ENCODE measurements around the gene ESR2. TPM values are rescaled to one million over a fixed set of nuclear protein-coding genes. Genes with fewer than 3 reads are reported as not detected.
"Not testable (repeated sequence)": the region's sequence is repeated elsewhere in the genome, so short reads cannot be mapped to it uniquely, and the experiment has no call there.

Gene ESR2
- total RNA-seq, 2 donors from 2014 or later: 0.64 TPM; not detected in 1

DNA sequence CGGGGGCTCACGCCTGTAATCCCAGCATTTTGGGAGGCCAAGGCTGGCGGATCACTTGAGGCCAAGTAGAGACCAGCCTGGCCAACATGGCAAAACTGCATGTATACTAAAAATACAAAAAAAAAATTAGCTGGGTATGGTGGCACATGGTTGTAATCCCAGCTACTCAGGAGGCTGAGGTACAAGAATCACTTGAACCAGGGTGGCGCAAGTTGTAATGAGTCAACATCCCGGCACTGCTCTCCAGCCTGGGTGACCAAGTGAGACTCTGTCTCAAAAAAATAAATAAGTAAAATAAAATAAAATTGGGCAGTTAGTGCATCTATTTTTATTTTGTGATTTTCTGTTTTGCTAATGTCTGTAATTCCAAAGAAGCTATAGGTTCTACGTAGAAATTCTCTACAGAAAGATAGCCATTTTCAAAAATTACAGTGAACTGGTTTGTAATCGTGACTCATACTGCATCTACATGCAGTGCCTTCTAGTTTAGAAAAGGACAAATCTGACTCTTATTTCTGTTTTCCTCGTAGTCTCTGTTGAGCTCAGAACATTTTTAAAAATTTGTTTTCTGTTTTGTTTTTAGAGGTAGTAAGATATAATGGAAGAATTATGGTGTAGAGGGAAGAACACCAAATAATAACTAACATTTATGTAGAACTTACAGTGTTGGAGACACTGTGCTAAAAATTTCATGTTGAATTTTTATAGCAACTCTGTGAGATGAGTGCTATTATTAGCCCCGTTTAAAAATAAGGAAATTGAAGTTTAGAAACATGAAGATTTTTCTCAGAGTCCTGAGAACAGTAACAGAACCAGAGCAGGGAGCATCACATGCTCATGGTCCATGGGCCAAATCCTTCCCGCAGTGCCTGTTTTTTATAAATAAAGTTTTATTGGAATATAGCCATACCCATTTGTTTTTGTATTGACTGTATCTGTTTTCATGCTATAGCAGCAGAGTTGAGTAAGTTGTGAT, 240.2 kb downstream of the ESR2 start:
- H3K4me1 Mint-ChIP-seq (ENCODE audit: low read depth in 2 of 2): peaks cover 3 to 8% of the 10 kb centered on the region in 2 donors
- peaks cover 26% of the 10 kb centered on the region for H3K36me3 Mint-ChIP-seq
- H3K9me3 Mint-ChIP-seq: no peaks in the 10 kb centered on the region
- ATAC-seq (peak in 1 of 2 donors; percentile 56), DNase-seq (ENCODE audit: low spot score) (no peak)
- no peak overlapping the region for H3K4me3 Mint-ChIP-seq
- H3K27me3 Mint-ChIP-seq: no peaks in the 10 kb centered on the region
- peak overlapping the region in 1 of 2 donors; percentile 24 for H3K27ac Mint-ChIP-seq

DNA sequence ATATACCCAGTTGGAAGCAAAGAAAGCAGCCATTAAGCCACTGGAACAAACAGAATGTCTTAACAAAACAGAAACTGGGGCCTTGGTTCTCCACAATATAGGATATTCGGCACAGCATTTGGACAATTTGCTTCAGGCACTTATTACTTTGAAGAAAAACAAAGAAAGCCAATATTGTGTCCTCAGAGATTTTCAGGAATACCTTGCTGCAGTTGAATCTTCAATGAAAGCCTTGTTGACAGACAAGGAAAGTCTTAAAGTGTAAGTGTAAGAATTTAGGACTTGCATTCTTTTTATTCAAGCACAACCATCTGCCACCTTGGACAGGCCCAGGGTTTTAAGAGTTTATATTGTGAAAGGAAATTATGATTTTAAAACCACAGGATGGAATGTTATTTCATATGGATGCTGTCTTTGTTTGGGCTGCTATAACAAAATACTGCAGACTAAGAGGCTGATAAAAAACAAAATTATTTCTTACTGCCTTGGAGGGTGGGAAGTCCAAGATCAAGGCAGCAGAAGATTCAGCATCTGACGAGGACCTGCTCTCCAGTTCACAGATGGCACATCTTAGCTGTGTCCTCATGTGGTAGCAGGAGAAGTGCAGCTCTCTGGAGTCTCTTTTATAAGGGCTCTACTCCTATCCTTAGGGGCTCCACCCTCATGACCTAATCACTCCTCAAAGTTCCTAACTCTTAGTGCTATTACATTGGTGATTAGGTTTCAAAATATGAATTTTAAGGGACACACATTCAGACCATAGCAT, 244.4 kb downstream of the ESR2 start:
- Mint-ChIP-seq H3K9me3 (no peaks in the 10 kb centered on the region), H3K36me3 (peaks cover 17% of the 10 kb centered on the region), H3K27ac (no peak overlapping the region), H3K4me3 (no peak overlapping the region), H3K27me3 (no peaks in the 10 kb centered on the region), H3K4me1 (ENCODE audit: low read depth in 2 of 2) (peaks cover 0 to 4% of the 10 kb centered on the region in 2 donors)
- DNase-seq (ENCODE audit: low spot score) (no peak), ATAC-seq (no peak)

DNA sequence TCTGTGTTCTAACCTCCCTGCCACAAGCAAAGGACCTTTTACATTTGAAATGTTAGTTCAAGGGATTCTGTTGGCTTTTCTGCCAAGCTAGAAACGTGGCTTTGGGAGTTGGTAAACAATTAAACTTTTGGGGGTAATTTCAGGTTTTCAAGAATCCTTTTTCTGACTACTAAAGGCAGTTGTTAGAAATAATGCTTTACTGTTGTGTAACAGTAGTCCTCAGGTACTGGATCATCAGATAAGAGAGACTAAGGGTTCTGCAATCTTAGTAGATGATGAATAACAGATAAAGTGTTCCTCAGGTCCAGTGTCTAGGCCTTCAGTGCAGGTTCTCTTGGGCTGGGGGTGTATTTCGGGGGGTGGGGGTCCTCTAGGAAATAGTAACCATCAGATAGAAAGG, 249.1 kb downstream of the ESR2 start:
- peaks cover 0 to 9% of the 10 kb centered on the region in 2 donors for H3K4me1 Mint-ChIP-seq (ENCODE audit: low read depth in 2 of 2)
- peaks cover 12% of the 10 kb centered on the region for H3K36me3 Mint-ChIP-seq
- no peaks in the 10 kb centered on the region for H3K9me3 Mint-ChIP-seq
- H3K4me3 Mint-ChIP-seq: no peak overlapping the region
- DNase-seq (ENCODE audit: low spot score) (no peak), ATAC-seq (no peak)
- H3K27ac Mint-ChIP-seq: no peak overlapping the region
- no peaks in the 10 kb centered on the region for H3K27me3 Mint-ChIP-seq

DNA sequence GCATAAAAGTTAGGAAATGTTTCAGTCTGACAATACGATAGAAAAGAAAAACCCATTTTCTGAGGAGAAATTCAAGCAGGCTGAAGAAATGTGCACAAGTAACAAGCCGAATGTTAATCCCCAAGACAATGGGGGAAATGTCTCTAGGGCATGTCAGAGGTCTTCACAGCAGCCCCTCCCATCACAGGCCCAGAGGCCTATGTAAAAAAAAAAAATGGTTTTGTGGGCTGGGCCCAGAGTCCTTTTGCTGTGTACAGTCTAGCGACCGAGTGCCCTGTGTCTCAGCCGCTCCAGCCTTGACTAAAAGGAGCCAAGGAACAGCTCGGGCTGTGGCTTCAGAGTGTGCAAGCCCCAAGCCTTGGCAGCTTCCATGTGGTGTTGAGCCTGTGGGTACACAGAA, 250.9 kb downstream of the ESR2 start:
- H3K9me3 Mint-ChIP-seq; DNase-seq (ENCODE audit: low spot score); H3K27me3 Mint-ChIP-seq; H3K27ac Mint-ChIP-seq; ATAC-seq; H3K4me3 Mint-ChIP-seq: not testable (repeated sequence)
- Mint-ChIP-seq H3K4me1 (ENCODE audit: low read depth in 2 of 2) (peaks cover 11 to 17% of the 10 kb centered on the region in 2 donors), H3K36me3 (peaks cover 12% of the 10 kb centered on the region)

- no peak for DNase-seq (ENCODE audit: low spot score)
- no peak for ATAC-seq
- no peaks in the 10 kb centered on the region for H3K27me3 Mint-ChIP-seq
- peaks cover 12% of the 10 kb centered on the region for H3K36me3 Mint-ChIP-seq
- no peaks in the 10 kb centered on the region for H3K9me3 Mint-ChIP-seq
- no peak overlapping the region for H3K4me3 Mint-ChIP-seq
- H3K27ac Mint-ChIP-seq: peak overlapping the region in 1 of 2 donors; percentile 30
- peaks cover 11 to 13% of the 10 kb centered on the region in 2 donors for H3K4me1 Mint-ChIP-seq (ENCODE audit: low read depth in 2 of 2)
Observed at GRCh38 chr14:64040044-64040443, 254.1 kb downstream of the ESR2 start.

GRCh38 chr14:64038841-64039542, 255.2 kb downstream of the ESR2 start:
- H3K4me1 Mint-ChIP-seq (ENCODE audit: low read depth in 2 of 2): peaks cover 11 to 13% of the 10 kb centered on the region in 2 donors
- DNase-seq (ENCODE audit: low spot score) (no peak), ATAC-seq (no peak)
- H3K27ac Mint-ChIP-seq: no peak overlapping the region
- no peaks in the 10 kb centered on the region for H3K9me3 Mint-ChIP-seq
- no peaks in the 10 kb centered on the region for H3K27me3 Mint-ChIP-seq
- no peak overlapping the region for H3K4me3 Mint-ChIP-seq
- H3K36me3 Mint-ChIP-seq: peaks cover 12% of the 10 kb centered on the region

DNA sequence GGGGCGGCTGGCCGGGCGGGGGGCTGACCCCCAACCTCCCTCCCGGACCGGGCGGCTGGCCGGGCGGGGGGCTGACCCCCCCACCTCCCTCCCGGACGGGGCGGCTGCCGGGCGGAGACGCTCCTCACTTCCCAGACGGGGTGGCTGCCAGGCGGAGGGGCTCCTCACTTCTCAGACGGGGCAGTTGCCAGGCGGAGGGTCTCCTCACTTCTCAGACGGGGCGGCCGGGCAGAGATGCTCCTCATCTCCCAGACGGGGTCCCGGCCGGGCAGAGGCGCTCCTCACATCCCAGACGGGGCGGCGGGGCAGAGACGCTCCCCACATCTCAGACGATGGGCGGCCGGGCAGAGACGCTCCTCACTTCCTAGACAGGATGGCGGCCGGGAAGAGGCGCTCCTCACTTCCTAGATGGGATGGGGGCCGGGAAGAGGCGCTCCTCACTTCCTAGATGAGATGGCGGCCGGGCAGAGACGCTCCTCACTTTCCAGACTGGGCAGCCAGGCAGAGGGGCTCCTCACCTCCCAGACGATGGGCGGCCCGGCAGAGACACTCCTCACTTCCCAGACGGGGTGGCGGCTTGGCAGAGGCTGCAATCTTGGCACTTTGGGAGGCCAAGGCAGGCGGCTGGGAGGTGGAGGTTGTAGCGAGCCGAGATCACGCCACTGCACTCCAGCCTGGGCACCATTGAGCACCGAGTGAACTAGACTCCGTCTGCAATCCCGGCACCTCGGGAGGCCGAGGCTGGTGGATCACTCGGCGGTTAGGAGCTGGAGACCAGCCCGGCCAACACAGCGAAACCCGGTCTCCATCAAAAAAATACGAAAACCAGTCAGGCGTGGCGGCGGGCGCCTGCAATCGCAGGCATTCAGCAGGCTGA, 256.1 kb downstream of the ESR2 start:
- DNase-seq (ENCODE audit: low spot score); H3K9me3 Mint-ChIP-seq; H3K27me3 Mint-ChIP-seq; ATAC-seq; H3K27ac Mint-ChIP-seq; H3K4me3 Mint-ChIP-seq: not testable (repeated sequence)
- H3K4me1 Mint-ChIP-seq (ENCODE audit: low read depth in 2 of 2): peaks cover 11 to 13% of the 10 kb centered on the region in 2 donors
- H3K36me3 Mint-ChIP-seq: peaks cover 11% of the 10 kb centered on the region

DNA sequence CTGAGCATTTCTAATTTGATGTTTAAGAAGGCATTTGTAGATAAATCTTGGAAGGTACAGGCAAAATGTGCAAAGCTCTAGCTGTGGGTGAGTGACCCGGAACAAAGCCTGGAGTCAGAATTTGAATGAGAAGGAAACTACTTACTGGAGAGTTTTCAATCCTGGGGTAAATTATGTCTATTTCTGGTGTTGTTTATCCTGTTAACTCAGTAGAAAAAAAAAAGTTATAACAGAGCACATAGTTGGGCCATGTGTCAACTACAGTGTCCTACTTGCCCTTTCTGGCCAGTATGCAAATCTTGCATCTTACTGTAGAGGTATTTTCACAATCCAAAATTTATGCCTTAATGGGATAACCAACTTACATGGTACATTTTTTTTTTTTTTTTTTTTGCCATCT, 259.0 kb downstream of the ESR2 start:
- no peak overlapping the region for H3K27ac Mint-ChIP-seq
- H3K4me3 Mint-ChIP-seq: no peak overlapping the region
- DNase-seq (ENCODE audit: low spot score) (no peak), ATAC-seq (no peak)
- H3K36me3 Mint-ChIP-seq: peaks cover 5% of the 10 kb centered on the region
- H3K9me3 Mint-ChIP-seq: no peaks in the 10 kb centered on the region
- peaks cover 8 to 11% of the 10 kb centered on the region in 2 donors for H3K4me1 Mint-ChIP-seq (ENCODE audit: low read depth in 2 of 2)
- H3K27me3 Mint-ChIP-seq: no peaks in the 10 kb centered on the region

Other genes with a start within 250 kb of the ESR2 start
- 100 to 1,000 TPM; 165 to 297 TPM for gene MTHFD1, start 94.0 kb upstream of the ESR2 start, total RNA-seq
- gene AKAP5, start 171.1 kb upstream of the ESR2 start, total RNA-seq: 1 to 10 TPM; 2.0 to 2.2 TPM
- gene ZBTB25, start 209.5 kb upstream of the ESR2 start, total RNA-seq: 10 to 100 TPM; 15.2 to 21.4 TPM
- 10 to 100 TPM; 42.5 to 46.8 TPM for gene ZBTB1, start 210.4 kb upstream of the ESR2 start, total RNA-seq
- 10 to 100 TPM in 1 of 2 donors, 1 to 10 TPM in 1; 5.7 to 12.5 TPM for gene HSPA2, start 246.4 kb upstream of the ESR2 start, total RNA-seq

Data from natural killer cell treated with Interleukin-12 subunit alpha and Interleukin-12 subunit beta and Interleukin-15 and Interleukin-18, amount 100 ng/mL, for 72 hours (primary cell).